ENCODE results near the gene CEP192.

- TF ChIP-seq CTCF (optimal IDR thresholded peaks at IDR 0.05 in 1 of 3, IDR thresholded peaks at IDR 0.05 in 1 of 3, conservative IDR thresholded peaks at IDR 0.05 in 1 of 3; ENCODE audit: extremely low read depth in 1 of 3, insufficient read depth in 2 of 3, low read length in 3 of 3) (peak; percentile 59 to 68 (median 60)), EZH2 (IDR thresholded peaks at IDR 0.05; ENCODE audit: low read length) (no peak)
These were observed 12.3 kb downstream of the CEP192 start for GRCh38 chr18:13003466-13003896.

Data from keratinocyte (primary cell).